ENCODE data around the gene NOP56.
"Not testable (repeated sequence)": the region's sequence is repeated elsewhere in the genome, so short reads cannot be mapped to it uniquely, and the experiment has no call there.

NOP56 gene

DNA sequence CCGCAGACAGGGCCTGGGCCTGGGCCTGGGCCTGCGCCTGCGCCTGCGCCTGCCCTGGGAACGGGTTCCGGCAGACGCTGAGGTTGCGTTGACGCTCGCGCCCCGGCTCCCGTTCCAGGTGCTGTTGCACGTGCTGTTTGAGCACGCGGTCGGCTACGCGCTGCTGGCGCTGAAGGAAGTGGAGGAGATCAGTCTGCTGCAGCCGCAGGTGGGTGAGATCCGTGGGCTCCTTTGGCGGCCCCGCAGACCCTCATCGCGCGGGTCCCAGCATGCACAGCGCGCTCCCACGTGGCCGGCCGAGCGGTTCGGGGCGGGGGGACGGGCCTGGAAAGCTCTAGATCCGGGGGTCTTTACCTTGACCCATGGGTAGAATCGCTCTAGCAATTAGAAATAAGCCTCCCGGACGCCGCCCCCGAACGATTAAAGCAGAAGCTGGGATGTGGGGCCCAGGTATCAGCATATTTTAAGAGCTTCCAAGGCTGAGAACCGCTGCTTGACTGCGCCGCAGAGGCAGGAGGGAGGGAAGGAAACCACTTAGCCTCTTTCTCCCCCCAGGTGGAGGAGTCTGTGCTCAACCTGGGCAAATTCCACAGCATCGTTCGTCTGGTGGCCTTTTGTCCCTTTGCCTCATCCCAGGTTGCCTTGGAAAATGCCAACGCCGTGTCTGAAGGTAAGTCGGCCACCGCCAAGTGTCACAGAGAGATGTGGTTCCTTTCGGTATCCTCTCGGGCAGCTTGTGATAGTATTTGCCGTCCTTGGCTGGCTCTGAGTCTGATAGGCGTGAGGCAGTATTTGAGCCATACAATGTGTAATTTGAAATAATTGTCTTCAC lies 508 bp downstream of the NOP56 start:
- DNase-seq: peak; percentile 66

DNA sequence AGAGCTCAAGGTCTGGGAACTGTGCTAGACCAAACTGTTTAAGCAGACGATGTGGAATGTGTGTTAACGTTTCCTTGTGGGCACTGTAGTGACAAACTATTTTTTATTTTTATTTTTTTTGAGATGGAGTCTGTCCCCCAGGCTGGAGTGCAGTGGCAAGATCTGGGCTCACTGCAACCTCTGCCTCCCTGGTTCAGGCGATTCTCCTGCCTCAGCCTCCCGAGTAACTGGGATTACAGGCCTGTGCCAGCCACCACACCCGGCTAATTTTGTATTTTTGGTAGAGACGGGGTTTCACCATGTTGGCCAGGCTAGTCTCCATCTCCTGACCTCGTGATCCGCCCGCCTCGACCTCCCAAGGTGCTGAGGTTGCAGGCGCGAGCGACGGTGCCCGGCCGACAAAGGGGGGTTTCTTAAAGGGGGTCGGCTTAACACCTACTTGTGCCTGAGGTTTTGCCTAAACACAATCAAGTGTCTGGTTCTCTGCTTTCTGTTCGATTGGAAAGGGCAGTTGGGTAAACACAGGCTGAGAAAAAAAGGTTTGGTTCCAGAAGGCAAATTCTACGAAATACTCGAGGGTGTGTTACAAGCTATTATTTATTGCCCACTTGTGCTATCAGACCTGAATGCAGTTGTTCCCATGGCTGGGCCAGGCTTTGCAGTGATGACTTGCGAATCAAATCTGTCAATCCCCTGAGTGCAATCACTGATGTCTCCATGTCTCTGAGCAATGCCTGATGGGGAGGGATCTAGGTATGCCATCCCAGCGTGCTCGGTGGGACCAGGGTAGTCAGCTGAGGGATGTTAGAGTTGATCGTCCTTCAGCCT lies 1.3 kb downstream of the NOP56 start:
- DNase-seq: no peak

DNA sequence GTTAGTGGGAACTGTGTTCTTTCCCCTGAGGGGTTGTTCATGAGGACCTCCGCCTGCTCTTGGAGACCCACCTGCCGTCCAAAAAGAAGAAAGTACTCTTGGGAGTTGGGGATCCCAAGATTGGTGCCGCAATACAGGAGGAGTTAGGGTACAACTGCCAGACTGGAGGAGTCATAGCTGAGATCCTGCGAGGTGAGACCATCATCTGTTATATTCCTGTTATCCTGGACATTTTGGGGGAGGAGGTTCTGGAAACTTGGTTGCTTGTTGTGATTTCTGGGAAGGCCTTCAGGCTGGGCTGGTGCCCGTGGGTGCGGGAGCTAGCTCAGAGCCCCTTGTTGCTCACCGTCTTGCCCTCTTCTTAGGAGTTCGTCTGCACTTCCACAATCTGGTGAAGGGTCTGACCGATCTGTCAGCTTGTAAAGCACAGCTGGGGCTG lies 2.0 kb downstream of the NOP56 start:
- DNase-seq: no peak

- DNase-seq: no peak
Measured at GRCh38 chr20:2654831-2655230, 2.4 kb downstream of the NOP56 start.

GRCh38 chr20:2655331-2656116 lies 3.1 kb downstream of the NOP56 start:
- no peak for DNase-seq

DNA sequence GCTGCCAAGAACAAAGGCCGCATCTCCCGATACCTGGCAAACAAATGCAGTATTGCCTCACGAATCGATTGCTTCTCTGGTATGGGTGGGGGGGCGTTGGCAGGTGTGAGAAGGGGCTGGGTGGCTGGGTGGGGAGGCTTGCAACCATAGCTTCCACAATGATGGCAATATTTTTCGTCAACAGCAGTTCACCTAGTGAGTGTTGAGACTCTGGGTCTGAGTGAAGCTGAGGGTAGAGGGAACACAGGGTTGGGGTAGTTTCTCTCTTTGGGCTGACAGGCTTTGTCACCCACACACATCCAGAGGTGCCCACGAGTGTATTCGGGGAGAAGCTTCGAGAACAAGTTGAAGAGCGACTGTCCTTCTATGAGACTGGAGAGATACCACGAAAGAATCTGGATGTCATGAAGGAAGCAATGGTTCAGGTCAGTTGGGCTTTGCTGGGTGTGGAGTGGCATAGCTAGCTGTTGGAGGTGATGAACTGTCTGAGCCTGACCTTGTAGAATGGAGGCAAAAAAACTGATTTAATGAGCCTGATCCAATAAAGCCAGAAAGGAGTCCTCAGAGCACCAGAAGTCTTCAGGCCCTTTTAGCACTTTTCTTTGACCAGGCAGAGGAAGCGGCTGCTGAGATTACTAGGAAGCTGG lies 4.2 kb downstream of the NOP56 start:
- DNase-seq: no peak

DNA sequence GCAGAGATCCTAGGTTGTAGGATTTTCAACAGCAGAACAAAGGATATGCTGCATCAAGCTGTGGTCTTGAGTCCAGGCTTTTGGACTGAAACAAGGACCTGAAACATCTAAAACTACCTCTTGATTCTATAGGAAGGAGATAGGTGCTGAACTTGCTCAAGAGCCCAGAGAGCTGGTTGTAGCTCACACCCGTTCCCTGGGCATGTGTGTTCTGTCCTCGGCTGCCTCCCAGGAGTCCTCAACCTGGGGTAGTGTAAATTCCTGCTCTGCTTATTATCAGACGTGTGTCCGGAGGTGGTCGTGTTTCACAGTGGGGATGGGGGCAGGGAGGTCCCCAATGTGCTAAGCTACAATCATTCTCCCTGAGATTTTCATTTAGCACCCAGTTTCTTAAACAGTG lies 4.8 kb downstream of the NOP56 start:
- DNase-seq: no peak

- no peak for DNase-seq
Measured at GRCh38 chr20:2657674-2658073, 5.2 kb downstream of the NOP56 start.

GRCh38 chr20:2658414-2659354 lies 6.3 kb downstream of the NOP56 start:
- DNase-seq: no peak

- no peak for DNase-seq
Measured at GRCh38 chr20:2659547-2659946, 7.1 kb downstream of the NOP56 start.

- DNase-seq: no peak
Measured at GRCh38 chr20:2663364-2663886, 11.0 kb downstream of the NOP56 start.

GRCh38 chr20:2663887-2664719 lies 11.7 kb downstream of the NOP56 start, which contains the start of gene IDH3B:
Gene IDH3B, minus strand, starts transcription at chr20:2664216. Its CDS starts 28 bp downstream, at chr20:2664188.
- DNase-seq: peak; percentile 97

GRCh38 chr20:2671977-2672376 lies 19.5 kb downstream of the NOP56 start:
- DNase-seq: no peak

GRCh38 chr20:2672446-2672845 lies 20.0 kb downstream of the NOP56 start:
- DNase-seq: no peak

DNA sequence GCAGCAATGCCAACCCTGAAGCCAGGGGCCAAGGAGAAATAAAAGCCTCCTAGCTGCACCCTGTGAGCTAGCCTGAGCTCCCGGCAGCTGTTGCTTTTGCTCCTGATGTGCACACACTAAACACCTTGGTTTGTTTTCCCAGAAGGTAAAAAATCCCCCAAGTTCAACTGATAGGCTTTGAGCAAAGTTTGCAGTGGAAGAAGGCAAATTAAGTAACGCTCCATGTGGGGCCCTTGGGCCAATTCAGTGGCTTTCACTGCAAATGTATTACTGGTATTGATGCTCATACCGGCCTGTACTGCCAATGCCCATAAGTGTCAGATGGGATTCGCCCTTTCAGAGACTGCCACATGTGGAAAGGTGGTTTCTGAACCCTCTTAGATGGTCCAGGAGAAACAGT lies 21.0 kb downstream of the NOP56 start:
- DNase-seq: no peak

DNA sequence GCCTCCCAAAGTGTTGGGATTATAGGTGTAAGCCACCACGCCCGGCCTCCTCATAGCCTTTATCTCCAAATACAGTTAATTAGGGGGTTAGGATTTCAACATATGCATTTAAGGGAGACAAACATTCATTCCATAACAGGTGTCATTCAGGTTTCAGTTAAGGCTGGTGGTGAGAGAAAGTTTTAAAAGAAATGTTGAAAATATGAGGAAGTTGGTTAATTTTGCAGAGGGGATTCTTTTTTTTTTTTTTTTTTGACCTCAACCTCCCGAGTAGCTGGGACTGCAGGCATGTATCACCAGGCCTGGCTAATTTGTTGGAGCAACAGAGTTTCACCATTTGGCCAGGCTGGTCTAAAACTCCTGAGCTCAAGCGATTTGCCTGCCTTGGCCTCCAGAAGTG lies 27.6 kb downstream of the NOP56 start:
- no peak for DNase-seq

DNA sequence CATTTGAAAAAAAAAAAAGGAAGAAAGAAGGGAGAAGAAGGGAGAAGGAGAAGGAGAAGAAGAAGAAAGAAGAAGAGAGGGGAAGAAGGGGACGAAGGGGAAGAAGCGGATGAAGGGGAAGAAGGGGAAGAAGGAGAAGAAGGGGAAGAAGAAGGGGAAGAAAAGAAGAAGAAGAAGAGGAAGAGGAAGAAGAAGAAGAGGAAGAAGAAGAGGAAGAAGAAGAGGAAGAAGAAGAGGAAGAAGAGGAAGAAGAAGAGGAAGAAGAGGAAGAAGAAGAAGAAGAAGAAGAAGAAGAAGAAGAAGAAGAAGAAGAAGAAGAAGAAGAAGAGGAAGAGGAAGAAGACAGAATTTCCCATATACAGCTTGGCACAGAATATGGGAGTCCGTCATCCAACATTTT lies 29.6 kb downstream of the NOP56 start:
- not testable (repeated sequence) for DNase-seq

DNA sequence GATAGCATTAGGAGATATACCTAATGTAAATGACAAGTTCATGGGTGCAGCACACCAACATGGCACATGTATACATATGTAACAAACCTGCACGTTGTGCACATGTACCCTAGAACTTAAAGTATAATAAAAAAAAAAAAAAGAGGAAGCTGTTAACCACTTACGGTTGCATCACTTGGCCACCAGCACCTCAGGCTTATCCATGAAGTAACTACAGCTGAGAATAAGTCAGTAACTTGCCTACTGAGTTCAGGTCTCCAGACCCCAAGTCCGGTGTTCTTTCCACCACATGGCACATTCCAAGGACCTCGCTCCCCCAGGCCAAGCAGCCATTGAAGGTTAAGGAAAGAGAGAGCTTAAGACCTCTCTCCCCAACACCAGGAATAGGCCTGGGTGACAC lies 32.4 kb downstream of the NOP56 start:
- not testable (repeated sequence) for DNase-seq

- no peak for DNase-seq
Measured at GRCh38 chr20:2687514-2687913, 35.1 kb downstream of the NOP56 start.

GRCh38 chr20:2688041-2688591 lies 35.7 kb downstream of the NOP56 start:
- peak; percentile 45 for DNase-seq
